LoVo (cell line): ENCODE measurements around the gene STAG1.
A peak's percentile ranks its signal among the peaks of the same experiment; 100 is the strongest.
"Not testable (repeated sequence)": the region's sequence is repeated elsewhere in the genome, so short reads cannot be mapped to it uniquely, and the experiment has no call there.

Experiments used
- DNase-seq: peaks from one replicate; pipeline ENCODE4 v3.0.0-alpha.2; 2016; ENCODE audit warnings: low spot score

STAG1 gene

GRCh38 chr3:136745916-136746315, 6.3 kb downstream of the STAG1 start:
- no peak for DNase-seq

DNA sequence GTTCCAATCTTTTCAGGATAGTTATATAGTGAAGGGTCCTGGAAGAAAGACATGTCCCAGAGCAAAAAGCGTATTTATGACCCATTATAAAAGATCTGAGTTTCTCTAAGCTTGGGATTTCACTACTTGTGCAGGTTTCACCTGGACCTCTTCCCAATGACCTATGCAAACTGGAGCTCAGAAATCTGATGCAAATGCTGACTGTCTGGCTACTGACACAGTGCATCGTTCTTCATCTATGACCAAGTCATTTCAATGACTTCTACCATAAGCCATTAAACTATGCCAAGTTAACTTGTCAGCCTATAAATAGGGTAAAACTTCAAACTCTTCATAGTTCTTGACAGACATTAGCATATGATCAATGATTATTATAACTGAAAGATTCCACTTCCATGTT, 11.1 kb downstream of the STAG1 start:
- no peak for DNase-seq

- no peak for DNase-seq
Observed at GRCh38 chr3:136740351-136740958, 11.7 kb downstream of the STAG1 start.

GRCh38 chr3:136736950-136737349, 15.2 kb downstream of the STAG1 start:
- DNase-seq, result not testable (repeated sequence)

GRCh38 chr3:136735103-136735502, 17.1 kb downstream of the STAG1 start:
- DNase-seq, result no peak

DNA sequence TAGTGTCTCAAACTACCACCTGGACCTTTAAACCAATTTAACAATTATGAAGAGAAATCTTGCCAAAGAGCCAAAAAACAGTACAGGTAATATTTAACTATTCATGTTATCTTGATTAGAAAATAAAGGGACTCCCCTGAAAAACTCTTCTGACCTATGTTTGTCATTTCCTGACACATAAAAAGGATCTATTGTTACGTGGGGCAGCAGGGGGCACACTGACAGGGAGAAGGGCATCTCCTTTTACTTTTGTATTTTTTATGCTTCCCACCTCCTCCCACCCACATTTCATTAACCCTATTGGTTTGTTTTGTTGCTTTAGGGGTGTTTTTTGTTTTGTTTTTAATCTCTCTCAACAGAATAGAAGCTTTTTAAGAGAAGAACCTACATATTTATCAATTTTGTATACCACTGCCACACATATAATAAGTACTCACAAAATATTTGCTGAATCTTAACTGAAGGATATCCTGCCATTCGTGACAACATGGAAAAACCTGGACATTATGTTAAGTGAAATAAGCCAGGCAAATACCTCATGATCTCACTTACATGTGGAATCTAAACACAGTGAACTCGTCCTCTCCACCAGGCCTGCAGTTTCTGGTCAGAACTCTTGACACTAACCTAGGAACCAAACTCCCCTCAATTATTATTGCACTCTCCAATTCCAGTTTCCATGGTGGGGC, 17.7 kb downstream of the STAG1 start:
- no peak for DNase-seq

DNA sequence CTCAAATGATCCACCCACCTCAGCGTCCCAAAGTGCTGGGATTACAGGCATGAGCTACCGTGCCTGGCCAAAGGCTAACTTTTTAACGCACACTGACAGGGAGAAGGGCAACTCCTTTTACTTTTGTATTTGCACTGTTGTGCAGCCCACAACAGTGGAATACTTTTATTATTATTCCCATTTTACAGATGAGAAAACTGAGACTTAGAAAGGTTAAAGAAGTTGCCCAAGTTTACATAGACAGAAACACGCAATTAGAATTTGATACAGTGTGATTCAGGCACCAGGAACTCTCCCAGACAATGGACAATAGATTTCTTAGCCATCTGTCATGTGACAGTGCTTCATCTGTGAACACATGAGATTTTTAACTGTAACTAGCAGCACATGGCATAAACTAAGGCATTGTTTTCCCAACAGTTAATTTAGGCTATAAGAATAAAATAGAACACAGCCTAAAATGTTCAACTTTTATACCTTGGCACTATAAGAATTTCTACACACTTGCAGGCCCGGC, 18.8 kb downstream of the STAG1 start:
- DNase-seq, result no peak

GRCh38 chr3:136731274-136731884, 20.8 kb downstream of the STAG1 start:
- peak; percentile 31 for DNase-seq

DNA sequence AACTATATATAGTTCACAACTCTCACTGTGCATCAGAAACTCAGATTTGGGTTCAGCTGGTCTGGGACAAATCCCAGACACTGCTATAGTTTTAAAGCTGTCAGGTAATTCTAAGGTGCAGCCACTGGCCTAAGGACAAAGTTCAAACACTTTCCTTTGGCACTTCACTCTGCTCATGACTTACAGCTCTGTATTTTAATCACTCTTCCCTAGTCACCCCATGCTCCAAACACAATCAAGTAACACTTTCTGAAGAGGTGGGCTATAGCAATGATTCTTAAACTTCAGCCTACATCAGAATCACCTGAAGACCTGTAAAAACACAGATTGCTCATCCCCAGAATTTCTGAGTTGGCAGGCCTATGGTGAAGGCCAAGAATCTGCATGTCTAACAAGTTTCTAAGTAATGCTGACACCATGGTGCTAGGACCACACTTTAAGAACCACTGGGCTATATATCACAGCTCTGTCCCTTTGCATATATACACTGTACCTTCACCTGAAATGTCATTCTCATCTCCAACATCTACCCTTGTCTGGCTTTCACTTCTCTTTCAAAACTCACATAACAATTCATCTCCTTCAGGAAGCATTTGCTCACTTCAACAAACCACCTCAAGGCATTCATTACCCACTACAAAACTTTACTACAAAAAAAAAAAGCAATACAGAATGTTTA, 21.4 kb downstream of the STAG1 start:
- DNase-seq, result no peak

DNA sequence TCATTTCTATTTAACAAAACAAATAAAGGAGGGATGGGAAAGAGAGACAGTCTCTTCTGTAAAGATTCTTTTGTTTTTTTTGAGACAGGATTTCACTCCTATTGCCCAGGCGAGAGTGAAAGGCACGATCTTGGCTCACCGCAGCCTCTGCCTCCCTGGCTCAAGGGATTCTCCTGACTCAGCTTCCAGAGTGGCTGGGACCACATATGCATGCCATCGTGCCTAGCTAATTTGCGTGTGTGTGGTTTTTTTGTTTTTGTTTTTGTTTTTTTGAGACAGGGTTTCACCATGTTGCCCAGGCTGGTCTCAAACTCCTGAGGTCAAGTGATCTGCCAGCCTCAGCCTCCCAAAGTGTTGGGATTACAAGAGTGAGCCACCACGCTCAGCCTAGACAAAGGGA, 23.3 kb downstream of the STAG1 start:
- DNase-seq, result no peak

GRCh38 chr3:136728473-136728872, 23.7 kb downstream of the STAG1 start:
- DNase-seq, result no peak

GRCh38 chr3:136725468-136725867, 26.7 kb downstream of the STAG1 start:
- DNase-seq, result no peak

- DNase-seq, result not testable (repeated sequence)
Observed at GRCh38 chr3:136722916-136723315, 29.3 kb downstream of the STAG1 start.

- DNase-seq, result not testable (repeated sequence)
Observed at GRCh38 chr3:136722399-136722798, 29.8 kb downstream of the STAG1 start.

DNA sequence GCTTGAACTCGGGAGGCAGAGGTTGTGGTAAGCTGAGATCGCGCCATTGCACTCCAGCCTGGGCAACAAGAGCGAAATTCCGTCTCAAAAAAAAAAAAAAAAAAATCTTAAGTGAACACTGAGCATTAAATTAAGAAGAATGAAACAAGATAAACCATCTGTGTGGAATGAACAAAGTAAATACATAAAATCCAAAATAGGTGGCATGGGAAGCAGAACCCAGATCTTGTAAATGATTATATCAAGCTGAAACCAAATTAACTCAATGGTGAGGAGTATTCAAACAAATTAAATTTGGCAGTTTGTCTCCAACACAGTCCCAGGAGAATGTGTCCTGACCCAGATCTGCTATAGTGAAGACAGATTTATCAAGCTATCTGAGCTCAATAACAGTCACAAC, 32.1 kb downstream of the STAG1 start:
- no peak for DNase-seq

- DNase-seq, result no peak
Observed at GRCh38 chr3:136716629-136717028, 35.5 kb downstream of the STAG1 start.

DNA sequence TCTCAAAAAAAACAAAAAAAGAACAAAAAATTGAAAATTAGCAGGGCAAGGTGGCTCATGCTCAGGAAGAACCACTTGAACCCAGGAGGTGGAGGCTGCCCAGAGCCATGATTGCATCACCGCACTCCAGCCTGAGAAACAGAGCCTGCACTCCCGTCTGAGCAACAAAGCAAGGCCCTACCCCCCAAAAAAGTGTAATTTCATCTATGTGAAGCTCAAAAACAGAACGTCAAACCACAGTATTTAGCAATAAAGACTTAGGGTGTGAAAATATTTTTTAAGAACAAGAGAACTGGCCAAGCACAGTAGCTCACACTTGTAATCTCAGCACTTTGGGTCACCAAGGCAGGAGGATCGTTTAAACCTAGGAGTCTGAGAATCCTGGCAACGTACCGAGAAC, 38.2 kb downstream of the STAG1 start:
- no peak for DNase-seq

- no peak for DNase-seq
Observed at GRCh38 chr3:136712941-136713340, 39.2 kb downstream of the STAG1 start.

GRCh38 chr3:136711888-136712287, 40.3 kb downstream of the STAG1 start:
- DNase-seq, result not testable (repeated sequence)

DNA sequence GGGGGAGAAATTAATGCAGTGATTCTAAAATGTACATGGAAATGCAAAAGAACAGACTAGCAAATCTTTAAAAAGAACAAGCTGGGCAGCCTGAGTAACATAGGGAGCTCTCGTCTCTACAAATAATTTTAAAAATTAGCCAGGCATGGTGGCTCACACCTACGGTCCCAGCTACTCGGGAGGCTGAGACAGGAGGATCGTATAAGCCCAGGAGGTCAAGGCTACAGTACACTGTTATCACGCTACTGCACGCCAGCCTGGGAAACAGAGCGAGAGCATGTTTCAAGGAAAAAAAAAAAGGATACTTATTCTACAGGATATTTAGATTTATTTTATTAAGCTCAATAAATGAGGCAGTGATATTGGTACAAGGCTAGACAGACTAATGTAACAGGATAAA, 40.9 kb downstream of the STAG1 start:
- no peak for DNase-seq

- DNase-seq, result not testable (repeated sequence)
Observed at GRCh38 chr3:136709775-136710174, 42.4 kb downstream of the STAG1 start.

GRCh38 chr3:136708333-136708985, 43.7 kb downstream of the STAG1 start:
- no peak for DNase-seq
